T47D (cell line): ENCODE measurements around the gene EFR3B.
"Not testable (repeated sequence)": the region's sequence is repeated elsewhere in the genome, so short reads cannot be mapped to it uniquely, and the experiment has no call there.

Experiments used
- DNase-seq, 2 experiments: peaks; one replicate each; pipeline versions ENCODE4 v3.0.0 to v3.0.0-alpha.2; 2011 to 2012; ENCODE audit warnings: low read depth in 1 of 2, low spot score in 1 of 2
- JUND ChIP-seq: IDR thresholded peaks from 2 replicates; pipeline ENCODE4 v1.6.1; 2012; ENCODE audit warnings: low read depth
- in situ Hi-C: cut with HindIII; loops from 2 replicates; pipeline ENCODE4 v1.10.0; 2016; ENCODE audit warnings: low sequenced_read_pairs, low pct_unique_long_range_greater_than_20kb

The EFR3B gene

DNA sequence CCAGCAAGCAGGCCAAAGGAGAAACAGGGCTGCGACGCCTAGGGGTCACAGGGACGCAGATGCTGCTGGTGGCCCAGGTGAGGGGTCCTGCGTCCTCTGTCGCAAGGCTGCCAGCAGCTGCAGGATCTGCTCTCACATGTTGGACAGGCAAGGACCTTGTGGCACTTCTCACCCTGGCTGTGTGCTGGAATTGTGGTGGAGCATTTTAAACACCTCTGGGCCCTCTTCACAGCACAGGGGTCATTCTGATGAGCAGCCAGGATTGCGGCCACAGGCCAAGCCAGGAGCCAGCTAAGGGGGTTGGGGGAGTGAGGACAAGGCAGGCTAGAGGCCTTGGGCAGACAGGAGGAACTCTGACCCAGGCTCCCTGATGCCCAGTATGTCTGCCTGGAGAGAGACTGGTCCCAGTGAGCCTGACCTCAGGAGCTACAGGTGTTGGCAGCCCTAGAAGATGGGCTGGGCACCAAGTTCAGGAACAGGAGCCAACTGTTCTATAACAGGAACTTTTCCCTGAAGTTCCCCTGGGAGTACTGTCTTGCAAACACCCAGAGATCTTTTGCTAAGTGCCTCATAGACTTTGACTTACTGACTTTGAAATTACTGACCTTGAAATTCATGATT, 40.2 kb downstream of the EFR3B start:
- in situ Hi-C loops = no loop called here
- no peak for TF ChIP-seq JUND
- no peak for DNase-seq

DNA sequence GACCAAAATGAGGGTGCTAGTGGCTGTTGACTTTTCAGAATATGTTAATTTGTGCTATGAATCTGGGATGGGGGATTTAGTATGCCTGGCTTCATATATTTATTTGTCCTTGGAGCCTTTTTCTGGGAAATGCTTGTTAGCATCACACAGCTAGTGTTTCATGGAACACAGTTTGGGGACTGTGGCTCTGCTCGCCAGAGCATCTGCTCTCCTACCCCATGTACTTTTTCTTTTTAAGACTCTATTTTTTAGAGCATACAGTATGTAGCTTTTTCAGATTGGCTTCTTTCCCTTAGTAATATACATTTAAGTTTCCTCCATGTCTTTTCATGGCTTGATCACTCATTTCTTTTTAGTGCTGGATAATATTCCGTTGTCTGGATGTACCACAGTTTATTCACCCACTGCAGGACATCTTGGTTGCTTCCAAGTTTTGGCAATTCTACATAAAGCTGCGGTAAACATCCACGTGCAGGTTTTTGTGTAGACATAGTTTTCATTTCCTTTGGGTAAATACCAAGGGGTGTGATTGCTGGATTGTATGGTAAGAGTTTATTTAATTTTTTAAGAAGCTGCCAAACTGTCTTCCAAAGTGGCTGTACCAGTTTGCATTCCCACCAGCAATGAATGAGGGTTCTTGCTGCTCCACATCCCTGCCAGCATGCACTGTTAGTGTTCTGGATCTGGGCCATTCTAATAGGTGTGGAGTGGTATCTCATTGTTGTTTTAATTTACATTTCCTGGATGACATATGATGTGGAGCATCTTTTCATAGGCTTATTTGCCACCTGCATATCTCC, 44.1 kb downstream of the EFR3B start:
- TF ChIP-seq JUND = no peak
- in situ Hi-C loops = no loop called here
- peak in 1 of 2 experiments; percentile 76 for DNase-seq

DNA sequence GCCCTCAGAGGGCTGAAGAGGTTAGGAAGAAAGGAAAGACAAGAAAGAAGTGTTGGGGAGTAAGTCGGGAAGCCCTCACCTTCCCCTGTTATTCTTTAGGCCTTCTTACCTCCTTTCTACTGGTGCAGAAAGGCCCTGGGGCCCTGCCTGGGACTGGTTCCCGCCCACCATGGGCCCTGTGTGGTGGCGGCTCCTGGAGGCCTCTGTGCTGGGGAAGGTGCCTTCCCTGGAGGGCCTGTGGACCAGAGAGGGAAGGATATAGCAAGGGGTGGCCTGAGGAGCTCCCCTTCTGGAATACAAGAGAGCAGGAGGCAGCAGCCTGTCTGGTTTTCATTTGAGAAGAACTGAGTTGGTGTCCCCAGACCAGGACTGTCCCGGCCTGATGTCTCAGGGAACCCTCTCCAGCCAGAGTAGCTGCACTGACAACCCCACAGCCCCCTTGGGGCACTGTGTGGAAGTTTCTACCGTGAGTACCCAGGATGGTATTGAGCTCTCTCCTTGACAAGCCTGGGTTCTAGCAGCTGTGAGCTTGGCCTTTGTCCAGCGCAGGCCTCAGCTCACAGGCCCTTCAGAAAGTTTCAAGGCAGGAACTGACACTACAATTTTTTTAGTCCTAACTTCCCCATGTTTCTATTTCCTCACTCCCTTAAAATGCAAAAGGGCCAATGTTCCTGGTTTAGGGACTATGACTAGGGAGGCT, 47.1 kb downstream of the EFR3B start:
- in situ Hi-C loops = no loop called here
- no peak for DNase-seq
- TF ChIP-seq JUND = no peak

DNA sequence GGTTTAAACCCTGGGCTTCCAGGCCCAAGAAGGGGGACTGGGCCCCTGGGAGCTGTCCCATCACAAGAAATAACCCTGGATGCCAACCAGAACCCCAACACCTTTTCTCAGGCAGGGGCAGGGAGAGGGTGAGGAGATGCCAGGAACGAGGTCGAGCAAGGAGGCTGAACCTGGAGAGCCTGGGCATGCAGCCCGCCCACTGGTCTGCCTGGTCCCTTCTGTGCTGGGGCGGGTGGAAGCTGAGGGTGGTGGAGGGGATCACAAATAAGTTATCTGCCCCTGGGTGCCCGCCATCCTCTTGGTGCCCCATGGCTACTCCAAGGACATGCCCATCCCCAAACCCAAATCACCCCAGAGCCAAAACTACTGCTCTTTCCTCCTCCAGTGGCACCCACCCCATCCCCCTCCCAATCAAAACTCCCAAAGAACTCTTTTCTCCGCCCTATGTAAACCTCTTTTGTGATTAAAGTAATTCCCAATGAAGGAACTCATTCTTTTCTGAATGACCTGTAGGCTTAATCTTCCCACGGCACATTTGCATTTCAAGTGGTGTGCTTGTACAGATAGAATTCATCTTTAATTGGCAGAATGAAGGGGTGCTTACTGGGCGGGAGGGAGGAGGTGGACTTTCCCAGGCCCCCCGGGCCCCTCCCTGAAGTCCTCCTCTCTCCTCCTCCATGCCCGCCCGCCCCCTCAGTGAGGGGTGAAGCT, 47.9 kb downstream of the EFR3B start:
- TF ChIP-seq JUND = no peak
- in situ Hi-C loops = no loop called here
- DNase-seq = no peak

DNA sequence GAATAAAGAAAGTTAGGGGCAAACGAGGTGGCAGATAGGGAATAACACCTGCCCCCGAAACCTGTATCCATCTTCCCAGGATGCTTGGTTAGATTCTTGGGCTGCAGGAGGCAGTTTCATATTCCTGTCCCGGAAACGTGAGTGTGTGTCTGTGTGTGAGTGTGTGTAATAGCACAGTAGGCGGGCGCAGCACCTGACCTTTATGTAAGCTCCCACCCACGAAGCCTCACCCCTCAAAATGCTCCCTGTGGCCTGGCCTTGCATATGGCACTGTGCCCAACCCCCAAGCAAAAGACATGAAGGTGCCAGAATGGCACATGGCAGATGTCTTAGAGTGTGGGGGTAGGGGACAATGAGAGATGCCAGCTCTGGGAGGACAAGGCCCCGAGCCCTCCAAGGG, 48.9 kb downstream of the EFR3B start:
- in situ Hi-C loops = no loop called here
- DNase-seq = no peak
- no peak for TF ChIP-seq JUND

DNA sequence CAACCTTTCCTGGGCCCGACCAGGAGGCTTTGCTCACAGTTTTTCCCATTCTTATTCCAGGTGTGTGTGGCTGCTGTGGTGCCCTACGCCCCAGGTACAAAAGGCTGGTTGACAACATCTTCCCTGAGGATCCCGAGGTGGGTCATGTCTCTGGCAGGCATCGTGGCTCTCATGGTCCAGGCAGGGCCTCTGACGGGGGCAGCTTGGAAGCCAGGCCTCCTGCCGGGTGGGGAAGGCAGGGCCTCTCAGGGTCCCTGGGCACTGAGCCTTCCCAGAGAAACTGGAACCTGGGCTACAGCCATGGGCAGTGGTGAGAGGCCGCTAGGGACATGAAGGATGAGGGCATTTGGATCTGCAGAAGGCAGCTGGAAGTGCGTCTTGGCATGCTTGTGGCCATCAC, 49.4 kb downstream of the EFR3B start:
- no peak for DNase-seq
- in situ Hi-C loops = no loop called here
- no peak for TF ChIP-seq JUND

DNA sequence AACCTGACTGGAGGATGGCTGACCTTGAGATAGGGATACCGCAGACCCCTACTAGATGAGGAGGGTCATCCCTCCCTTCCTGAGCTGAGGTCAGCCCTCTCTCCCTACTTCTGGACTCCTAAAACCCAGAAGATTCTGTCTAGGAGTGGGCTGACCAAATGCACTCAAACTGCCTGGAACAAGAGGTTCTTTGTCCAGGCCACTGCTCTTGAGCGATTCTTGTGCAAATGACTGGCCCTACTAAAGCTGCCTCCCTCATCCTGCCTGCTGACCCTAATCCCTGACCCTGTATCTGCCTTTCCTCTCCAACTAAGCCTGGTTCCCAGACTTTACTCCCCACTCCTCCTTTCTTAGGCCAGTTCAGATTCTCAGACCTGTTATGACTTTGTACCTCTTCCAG, 56.2 kb downstream of the EFR3B start:
- in situ Hi-C loops = no loop called here
- TF ChIP-seq JUND = no peak
- no peak for DNase-seq

DNA sequence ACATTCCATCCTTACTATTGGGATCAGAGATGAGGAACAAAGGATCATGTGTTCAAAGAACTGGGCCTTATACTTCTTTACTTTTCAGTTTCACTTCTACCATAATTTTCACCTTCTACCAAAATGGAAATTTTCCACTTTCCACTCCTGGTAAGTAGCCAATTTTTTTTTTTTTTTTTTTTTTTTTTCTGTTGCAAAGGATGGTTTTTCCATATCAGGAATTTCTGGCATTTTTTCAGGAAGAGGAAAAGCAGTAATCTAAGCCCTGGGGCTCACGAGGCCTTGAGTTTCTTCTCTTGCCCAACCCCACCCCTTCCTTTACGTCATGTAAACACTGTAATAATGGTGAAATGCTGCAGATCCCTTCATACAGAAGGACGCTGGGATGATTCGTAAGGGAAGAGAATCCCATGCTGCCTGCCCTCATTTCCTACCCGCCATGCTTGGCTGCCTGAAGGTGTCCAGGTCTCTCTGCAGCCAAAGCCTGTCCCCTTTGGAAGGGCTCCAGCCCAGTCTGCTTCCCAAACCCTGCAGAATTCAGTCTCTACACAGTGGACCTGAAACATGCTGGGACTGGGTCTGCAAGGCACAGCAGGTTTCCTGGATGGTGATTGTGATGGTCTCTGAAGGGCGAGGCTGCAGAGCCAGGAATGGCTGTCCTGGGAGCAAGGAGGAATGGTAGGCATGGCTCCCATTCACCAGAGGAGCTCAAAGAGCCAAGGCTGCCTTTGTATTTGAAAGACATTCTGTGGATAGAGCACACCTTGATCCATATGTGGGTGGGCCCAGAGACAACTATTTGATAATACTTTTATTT, 57.0 kb downstream of the EFR3B start:
- TF ChIP-seq JUND = no peak
- no peak for DNase-seq
- in situ Hi-C loops = no loop called here

DNA sequence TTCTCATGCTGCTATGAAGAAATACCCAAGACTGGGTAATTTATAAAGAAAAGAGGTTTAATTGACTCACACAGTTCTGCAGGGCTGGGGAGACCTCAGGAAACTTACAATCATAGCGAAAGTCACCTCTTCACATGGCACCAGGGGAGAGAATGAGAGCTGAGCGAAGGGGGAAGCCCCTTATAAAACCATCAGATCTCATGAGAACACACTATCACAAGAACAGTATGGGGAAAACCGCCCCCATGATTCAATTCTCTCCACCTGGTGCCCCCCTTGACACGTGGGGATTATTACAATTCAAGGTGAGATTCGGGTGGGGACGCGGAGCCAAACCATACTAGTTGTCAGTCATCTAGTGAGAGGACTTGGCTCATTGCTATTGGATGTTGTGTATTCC, 60.5 kb downstream of the EFR3B start:
- in situ Hi-C loops, DNase-seq: not testable (repeated sequence)

DNA sequence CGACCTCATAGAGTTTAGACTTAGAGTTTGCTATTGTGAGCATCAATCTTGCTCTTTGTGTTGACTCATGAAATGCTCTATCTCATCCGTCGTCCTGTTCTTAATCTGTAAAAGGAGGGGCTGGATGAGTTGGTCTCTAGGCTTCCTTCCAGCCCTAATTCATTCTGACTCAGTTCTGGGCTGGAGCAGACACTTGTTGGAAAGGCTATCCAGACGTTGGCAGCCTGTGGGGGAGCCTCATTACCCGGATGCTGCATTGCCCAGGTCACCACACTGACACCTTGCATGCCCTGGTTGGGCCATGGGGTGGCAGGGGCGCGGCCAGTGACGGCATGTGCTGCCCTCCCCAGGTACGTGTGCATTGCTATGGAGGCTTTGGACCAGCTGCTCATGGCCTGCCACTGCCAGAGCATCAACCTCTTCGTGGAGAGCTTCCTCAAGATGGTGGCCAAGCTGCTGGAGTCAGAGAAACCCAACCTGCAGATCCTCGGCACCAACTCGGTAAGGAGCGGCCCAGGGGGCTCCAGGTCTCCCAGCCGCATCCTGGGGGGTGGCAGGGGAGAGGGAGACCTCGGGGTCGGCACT, 61.5 kb downstream of the EFR3B start:
- in situ Hi-C loops = no loop called here
- no peak for TF ChIP-seq JUND
- DNase-seq = no peak

DNA sequence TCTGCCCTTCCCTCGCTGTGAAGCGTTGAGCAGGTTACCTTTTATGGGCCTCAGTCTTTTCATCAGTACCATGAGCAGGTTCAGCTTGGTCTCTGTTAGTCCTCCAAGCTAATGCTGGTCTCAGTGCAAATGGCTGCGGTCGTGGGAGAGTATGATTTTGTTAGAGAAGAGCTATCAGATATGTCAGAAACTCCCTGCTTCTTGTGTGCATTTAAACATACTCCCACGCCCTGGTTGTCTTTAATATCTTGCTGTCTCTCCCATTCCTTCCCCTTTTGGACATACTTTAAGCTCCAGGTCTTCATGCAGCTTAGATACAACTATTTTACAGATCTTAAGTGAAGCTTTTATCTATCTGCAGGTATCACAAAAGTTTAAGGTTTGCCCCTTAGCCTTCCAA, 62.9 kb downstream of the EFR3B start:
- no peak for TF ChIP-seq JUND
- in situ Hi-C loops = no loop called here
- DNase-seq = no peak

DNA sequence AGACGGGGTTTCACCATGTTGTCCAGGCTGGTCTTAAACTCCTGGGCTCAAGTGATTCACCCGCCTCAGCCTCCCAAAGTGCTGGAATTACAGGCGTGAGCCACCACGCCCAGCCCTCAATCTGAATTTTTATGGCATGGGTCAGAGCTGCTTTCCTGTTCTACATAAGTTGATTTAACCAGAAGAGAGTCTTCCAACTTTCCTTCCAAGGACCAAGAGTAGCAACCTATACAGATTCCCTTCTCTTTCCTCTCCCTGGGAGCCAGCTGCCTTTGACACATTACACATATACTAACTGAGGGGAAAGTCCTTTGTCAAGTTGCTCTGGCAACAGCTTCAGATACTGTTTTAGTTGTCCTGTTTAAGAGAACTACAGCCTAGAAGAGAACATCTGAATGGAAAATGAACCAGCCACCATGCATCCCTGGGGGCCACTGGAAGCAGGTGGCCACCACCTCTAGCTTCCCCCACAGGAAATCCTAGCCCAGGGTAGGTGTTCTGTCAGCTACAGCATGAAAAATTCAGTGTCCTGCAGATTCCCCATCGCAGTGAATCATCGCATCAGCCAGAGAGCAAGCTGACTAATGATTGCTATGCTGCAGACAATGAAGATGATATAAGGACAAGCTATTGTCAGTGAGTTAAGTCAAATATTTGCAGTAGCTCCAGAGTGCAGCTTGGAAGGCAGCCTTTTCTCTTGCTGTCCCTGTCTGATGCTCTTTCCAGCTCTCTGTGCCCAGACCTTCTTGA, 63.6 kb downstream of the EFR3B start:
- no peak for TF ChIP-seq JUND
- DNase-seq = no peak
- in situ Hi-C loops = no loop called here
